Hepatocyte (in vitro differentiated cells): ENCODE measurements around the gene ELK3.

ENCODE experiments used
- EZH2 ChIP-seq: fragments of 200-600 bp; sonication (generic); IDR thresholded peaks from 2 replicates; pipeline ENCODE4 v1.6.1; 2016; ENCODE audit warnings: antibody characterized with exemption, mild to moderate bottlenecking, borderline replicate concordance
- EZH2phosphoT487 ChIP-seq: fragments of 200-600 bp; sonication (generic); IDR thresholded peaks from one replicate; pipeline ENCODE4 v1.6.1; 2018; ENCODE audit warnings: antibody characterized with exemption, mild to moderate bottlenecking, low read depth, moderate library complexity; ENCODE audit not compliant: unreplicated experiment, severe bottlenecking
- TF ChIP-seq, protein P1 (sequence below): fragments of 200-600 bp; sonication (generic); IDR thresholded peaks from 2 replicates; pipeline ENCODE4 v1.5.1; 2016; ENCODE audit warnings: antibody characterized with exemption, mild to moderate bottlenecking; ENCODE audit not compliant: poor library complexity

DNA sequence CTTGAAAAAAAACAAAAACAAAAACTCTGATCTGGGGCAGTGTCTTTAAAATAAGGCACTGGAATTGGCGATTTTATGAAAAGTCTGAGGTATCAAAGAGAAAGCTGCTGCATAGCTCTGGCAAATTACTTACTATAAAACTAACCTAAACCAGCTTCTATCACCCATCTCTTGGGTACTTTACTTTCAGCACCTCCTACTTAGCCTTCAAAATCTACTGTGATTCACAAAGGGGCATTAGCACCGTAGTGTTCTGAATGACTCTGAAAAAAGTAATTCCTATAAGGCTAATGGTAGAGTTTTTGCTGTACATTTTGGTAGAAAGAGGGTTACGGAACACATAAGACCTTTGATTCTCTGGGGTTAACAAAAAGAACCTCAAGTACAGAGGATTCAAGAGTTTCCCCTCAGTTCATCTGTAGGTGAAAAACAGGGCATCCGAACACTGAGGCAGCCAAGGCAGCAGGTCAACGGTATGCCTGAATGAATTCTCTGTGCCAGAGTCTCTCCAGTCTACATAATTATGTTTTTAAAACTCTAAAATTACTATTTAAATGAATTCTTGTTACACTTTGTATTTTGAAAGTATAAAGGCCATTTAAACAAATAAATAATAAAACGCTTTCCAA lies 101.5 kb downstream of the ELK3 start:
- TF ChIP-seq, protein P1, sequence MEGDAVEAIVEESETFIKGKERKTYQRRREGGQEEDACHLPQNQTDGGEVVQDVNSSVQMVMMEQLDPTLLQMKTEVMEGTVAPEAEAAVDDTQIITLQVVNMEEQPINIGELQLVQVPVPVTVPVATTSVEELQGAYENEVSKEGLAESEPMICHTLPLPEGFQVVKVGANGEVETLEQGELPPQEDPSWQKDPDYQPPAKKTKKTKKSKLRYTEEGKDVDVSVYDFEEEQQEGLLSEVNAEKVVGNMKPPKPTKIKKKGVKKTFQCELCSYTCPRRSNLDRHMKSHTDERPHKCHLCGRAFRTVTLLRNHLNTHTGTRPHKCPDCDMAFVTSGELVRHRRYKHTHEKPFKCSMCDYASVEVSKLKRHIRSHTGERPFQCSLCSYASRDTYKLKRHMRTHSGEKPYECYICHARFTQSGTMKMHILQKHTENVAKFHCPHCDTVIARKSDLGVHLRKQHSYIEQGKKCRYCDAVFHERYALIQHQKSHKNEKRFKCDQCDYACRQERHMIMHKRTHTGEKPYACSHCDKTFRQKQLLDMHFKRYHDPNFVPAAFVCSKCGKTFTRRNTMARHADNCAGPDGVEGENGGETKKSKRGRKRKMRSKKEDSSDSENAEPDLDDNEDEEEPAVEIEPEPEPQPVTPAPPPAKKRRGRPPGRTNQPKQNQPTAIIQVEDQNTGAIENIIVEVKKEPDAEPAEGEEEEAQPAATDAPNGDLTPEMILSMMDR: no peak
- TF ChIP-seq EZH2: no peak
- no peak for TF ChIP-seq EZH2phosphoT487
